Astrocyte (in vitro differentiated cells and primary cell): ENCODE results near the gene HAUS3. TPM values are rescaled to one million over a fixed set of nuclear protein-coding genes. Genes with fewer than 3 reads are reported as not detected.

Experiments used
- DNase-seq: peaks from one replicate; pipeline ENCODE4 v3.0.0-alpha.2; 2010; ENCODE audit warnings: low read depth
- FAIRE-seq: peaks from 2 replicates; lab custom pipeline; 2011; peaks lifted over from hg19 to GRCh38; lab: Jason Lieb, UNC
- H2AFZ ChIP-seq: 2 replicates; pipeline ENCODE4 v1.6.0; 2012; ENCODE audit warnings: low read depth, low read length, inconsistent platforms
- H3K27ac ChIP-seq: 2 replicates; pipeline ENCODE4 v1.5.1; 2011; ENCODE audit warnings: low read depth, low read length, inconsistent platforms
- H3K27me3 ChIP-seq: 2 replicates; pipeline ENCODE4 v1.6.0; 2011; ENCODE audit warnings: low read length, inconsistent platforms; ENCODE audit not compliant: insufficient read depth
- H3K36me3 ChIP-seq: 2 replicates; pipeline ENCODE4 v1.5.1; 2011; ENCODE audit warnings: low read length, inconsistent platforms; ENCODE audit not compliant: insufficient read depth
- H3K4me1 ChIP-seq: 2 replicates; pipeline ENCODE4 v1.5.1; 2011; ENCODE audit warnings: low read length, inconsistent platforms; ENCODE audit not compliant: insufficient read depth
- H3K4me2 ChIP-seq: 2 replicates; pipeline ENCODE4 v1.6.0; 2012; ENCODE audit warnings: low read length, inconsistent platforms
- H3K4me3 ChIP-seq: 2 replicates; pipeline ENCODE4 v1.5.1; 2011; ENCODE audit warnings: low read depth, mild to moderate bottlenecking, low read length, inconsistent platforms; ENCODE audit not compliant: insufficient read depth
- H3K79me2 ChIP-seq: 2 replicates; pipeline ENCODE4 v1.6.0; 2012; ENCODE audit warnings: mild to moderate bottlenecking, low read length, inconsistent platforms; ENCODE audit not compliant: insufficient read depth
- H3K9ac ChIP-seq: 2 replicates; pipeline ENCODE4 v1.6.0; 2012; ENCODE audit warnings: mild to moderate bottlenecking, low read length, inconsistent platforms
- H3K9me3 ChIP-seq: 2 replicates; pipeline ENCODE4 v1.5.1; 2012; ENCODE audit warnings: low read depth, mild to moderate bottlenecking, low read length, inconsistent platforms; ENCODE audit not compliant: insufficient read depth
- H4K20me1 ChIP-seq: 2 replicates; pipeline ENCODE4 v1.6.0; 2012; ENCODE audit warnings: low read length, inconsistent platforms; ENCODE audit not compliant: insufficient read depth
- H3K27ac Mint-ChIP-seq: one replicate; pipeline ENCODE4 v1.8.0; 2021; ENCODE audit warnings: mild to moderate bottlenecking, mixed read lengths; ENCODE audit not compliant: unreplicated experiment
- H3K27me3 Mint-ChIP-seq: one replicate; pipeline ENCODE4 v1.8.0; 2021; ENCODE audit warnings: low read depth, mixed read lengths; ENCODE audit not compliant: unreplicated experiment
- H3K36me3 Mint-ChIP-seq: one replicate; pipeline ENCODE4 v1.8.0; 2021; ENCODE audit warnings: low read depth, mixed read lengths; ENCODE audit not compliant: unreplicated experiment
- H3K4me1 Mint-ChIP-seq: one replicate; pipeline ENCODE4 v1.8.0; 2021; ENCODE audit warnings: low read depth, mixed read lengths; ENCODE audit not compliant: unreplicated experiment
- H3K4me3 Mint-ChIP-seq: one replicate; pipeline ENCODE4 v1.8.0; 2021; ENCODE audit warnings: mild to moderate bottlenecking, moderate library complexity, mixed read lengths; ENCODE audit not compliant: unreplicated experiment
- H3K9me3 Mint-ChIP-seq: one replicate; pipeline ENCODE4 v1.8.0; 2021; ENCODE audit warnings: mild to moderate bottlenecking, mixed read lengths; ENCODE audit not compliant: unreplicated experiment
- CTCF ChIP-seq: IDR thresholded peaks from 2 replicates; pipeline ENCODE4 v1.5.1; 2011; ENCODE audit warnings: low read depth, mild to moderate bottlenecking, inconsistent platforms, low read length, moderate library complexity; ENCODE audit not compliant: insufficient read depth
- EZH2 ChIP-seq: IDR thresholded peaks from 2 replicates; pipeline ENCODE4 v1.6.1; 2012; ENCODE audit warnings: mild to moderate bottlenecking, low read length, inconsistent platforms; ENCODE audit not compliant: insufficient read depth
- total RNA-seq: library from RNA; stranded (reverse); gene quantifications from 2 replicates; pipeline ENCODE4 v1.2.1, GENCODE V29; 2021

HAUS3 gene
- total RNA-seq, 1 donor from 2014 or later = 10.7 TPM

GRCh38 chr4:2251073-2251794 lies 9.3 kb upstream of the HAUS3 start:
- no peak overlapping the region for H3K27ac ChIP-seq
- no peak overlapping the region for H3K9ac ChIP-seq
- no peaks in the 10 kb centered on the region for H3K9me3 ChIP-seq
- FAIRE-seq (no peak), DNase-seq (no peak)
- H3K4me3 Mint-ChIP-seq = no peak overlapping the region
- H3K27me3 ChIP-seq = no peaks in the 10 kb centered on the region
- H3K4me2 ChIP-seq = no peak overlapping the region
- H3K4me1 ChIP-seq = peaks cover 10% of the 10 kb centered on the region
- H4K20me1 ChIP-seq = peaks cover 77% of the 10 kb centered on the region
- no peak overlapping the region for H3K27ac Mint-ChIP-seq
- H3K27me3 Mint-ChIP-seq = no peaks in the 10 kb centered on the region
- no peaks in the 10 kb centered on the region for H3K9me3 Mint-ChIP-seq
- TF ChIP-seq EZH2 (no peak), CTCF (no peak)
- H3K79me2 ChIP-seq = peaks cover 13% of the 10 kb centered on the region
- no peak overlapping the region for H2AFZ ChIP-seq
- H3K36me3 ChIP-seq = peaks cover 5% of the 10 kb centered on the region
- peaks cover 2% of the 10 kb centered on the region for H3K4me1 Mint-ChIP-seq
- H3K36me3 Mint-ChIP-seq = peaks cover 12% of the 10 kb centered on the region
- H3K4me3 ChIP-seq = no peak overlapping the region

GRCh38 chr4:2250357-2251072 lies 8.6 kb upstream of the HAUS3 start:
- Mint-ChIP-seq H3K27me3 (no peaks in the 10 kb centered on the region), H3K36me3 (peaks cover 12% of the 10 kb centered on the region), H3K27ac (no peak overlapping the region), H3K4me3 (no peak overlapping the region), H3K9me3 (no peaks in the 10 kb centered on the region), H3K4me1 (peaks cover 2% of the 10 kb centered on the region)
- TF ChIP-seq EZH2 = no peak
- TF ChIP-seq CTCF = no peak
- Histone ChIP-seq H3K27me3 (no peaks in the 10 kb centered on the region), H3K4me3 (no peak overlapping the region), H3K4me1 (peaks cover 3% of the 10 kb centered on the region), H3K9me3 (no peaks in the 10 kb centered on the region), H3K79me2 (peaks cover 9% of the 10 kb centered on the region), H2AFZ (no peak overlapping the region), H3K9ac (no peak overlapping the region), H3K4me2 (no peak overlapping the region), H3K36me3 (peaks cover 5% of the 10 kb centered on the region), H4K20me1 (peaks cover 70% of the 10 kb centered on the region), H3K27ac (no peak overlapping the region)
- DNase-seq = no peak
- FAIRE-seq = no peak
